ENCODE measurements around the gene RNU6-7. TPM values are rescaled to one million over a fixed set of nuclear protein-coding genes. Genes with fewer than 3 reads are reported as not detected.
A peak's percentile ranks its signal among the peaks of the same experiment; 100 is the strongest.

Gene RNU6-7
- total RNA-seq, 2 donors from 2014 or later = not detected

DNA sequence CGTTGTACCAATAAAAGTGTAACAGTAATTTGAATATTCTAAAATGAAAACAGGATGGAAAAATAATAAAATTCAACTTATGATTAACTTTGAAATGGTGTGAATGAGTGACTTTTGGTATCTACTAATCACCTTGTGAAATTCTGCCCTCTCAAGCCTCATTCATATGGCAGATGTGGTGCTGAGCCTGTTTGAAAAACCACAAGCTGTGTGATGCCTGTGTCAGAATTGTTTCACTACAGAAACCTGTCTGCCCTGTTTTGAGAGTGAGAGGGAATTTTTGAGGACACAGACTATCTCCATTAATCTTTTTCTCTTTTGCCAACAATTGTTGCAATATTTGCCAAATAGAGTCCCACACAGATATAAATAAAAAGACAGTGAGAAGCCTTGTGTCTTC, 3.9 kb upstream of the RNU6-7 start:
- H3K4me3 Mint-ChIP-seq = no peak overlapping the region
- ATAC-seq (no peak), DNase-seq (ENCODE audit: low spot score) (no peak)
- H3K27me3 Mint-ChIP-seq = peaks cover 14 to 16% of the 10 kb centered on the region in 2 donors
- no peak overlapping the region for H3K27ac Mint-ChIP-seq
- H3K36me3 Mint-ChIP-seq = no peaks in the 10 kb centered on the region
- peaks cover 17 to 18% of the 10 kb centered on the region in 2 donors for H3K4me1 Mint-ChIP-seq (ENCODE audit: low read depth in 2 of 2)
- H3K9me3 Mint-ChIP-seq = no peaks in the 10 kb centered on the region

DNA sequence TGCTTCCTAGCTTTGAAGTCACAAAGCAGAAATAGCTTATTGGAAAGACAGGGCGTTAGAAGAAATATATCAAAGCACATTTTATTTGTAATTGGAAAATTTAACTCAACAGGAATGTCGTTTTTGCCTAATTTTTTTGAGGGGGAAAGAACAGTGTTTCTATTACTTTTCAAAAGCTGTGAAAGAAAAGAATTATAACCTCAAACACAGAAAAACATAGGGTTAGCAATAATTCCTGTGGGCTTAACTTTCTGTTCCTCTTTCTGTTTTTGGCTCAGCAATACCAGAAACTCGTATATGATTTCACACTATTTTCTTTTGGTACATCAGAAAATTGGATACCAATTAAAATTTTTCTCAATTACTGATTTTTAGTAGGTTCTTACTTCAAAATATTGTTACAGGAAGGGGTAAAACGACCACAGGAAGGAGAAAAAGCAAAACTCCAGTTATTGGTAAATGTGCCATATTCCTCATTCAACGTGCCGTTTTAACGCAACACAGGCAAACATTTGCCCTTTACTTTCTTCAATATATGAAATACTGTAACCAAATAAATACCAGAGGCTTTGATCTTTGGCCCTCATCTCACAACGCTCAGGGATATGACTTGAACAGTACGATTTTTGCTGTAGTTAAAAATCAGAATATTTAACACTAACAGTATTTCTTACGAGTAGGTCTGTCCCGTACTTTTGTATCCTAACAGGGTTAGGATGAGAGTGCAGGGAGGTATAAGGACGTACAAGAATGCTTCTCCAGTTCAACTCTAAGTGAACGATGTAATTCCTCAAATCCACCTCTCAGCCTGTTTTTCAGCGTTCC, 1.3 kb upstream of the RNU6-7 start:
- Mint-ChIP-seq H3K4me1 (ENCODE audit: low read depth in 2 of 2) (peaks cover 30% of the 10 kb centered on the region in 2 donors), H3K27ac (no peak overlapping the region), H3K9me3 (no peaks in the 10 kb centered on the region), H3K36me3 (no peaks in the 10 kb centered on the region), H3K27me3 (peaks cover 13 to 15% of the 10 kb centered on the region in 2 donors), H3K4me3 (peak overlapping the region; percentile 91)
- DNase-seq (ENCODE audit: low spot score) = no peak
- ATAC-seq = no peak

DNA sequence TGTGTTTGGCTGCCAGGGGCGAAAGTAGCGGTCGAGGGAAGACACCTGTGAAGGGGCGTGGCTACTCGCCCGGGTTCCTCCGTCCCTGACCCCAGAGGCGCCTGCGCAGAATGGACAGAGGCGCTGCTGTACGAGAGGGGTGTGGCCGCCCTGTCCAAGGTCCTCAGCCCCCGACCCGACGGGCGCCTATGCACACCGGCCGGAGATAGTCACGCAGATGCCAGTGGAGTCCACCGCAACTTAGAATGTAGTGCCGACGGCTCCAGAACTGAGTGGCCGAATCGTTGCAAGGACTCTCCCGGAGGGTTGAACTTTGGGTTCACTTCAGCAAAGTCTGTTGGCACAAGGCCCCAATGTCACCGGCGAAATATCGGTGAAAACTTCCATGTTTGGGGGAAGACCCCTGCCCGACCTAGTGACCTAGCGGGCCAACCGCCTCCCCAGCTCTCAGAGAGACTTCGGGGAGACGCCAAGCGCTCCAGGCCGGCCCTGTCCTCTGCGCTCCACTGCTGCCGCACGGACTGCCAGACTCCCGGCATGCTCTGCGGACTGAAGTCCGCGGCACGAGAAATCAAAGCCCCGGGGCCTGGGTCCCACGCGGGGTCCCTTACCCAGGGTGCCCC, 541 bp upstream of the RNU6-7 start:
- H3K9me3 Mint-ChIP-seq = no peaks in the 10 kb centered on the region
- peak overlapping the region; percentile 91 for H3K4me3 Mint-ChIP-seq
- DNase-seq (ENCODE audit: low spot score) (peak; percentile 78), ATAC-seq (peak; percentile 58 to 76)
- no peaks in the 10 kb centered on the region for H3K36me3 Mint-ChIP-seq
- peaks cover 30% of the 10 kb centered on the region in 2 donors for H3K4me1 Mint-ChIP-seq (ENCODE audit: low read depth in 2 of 2)
- H3K27me3 Mint-ChIP-seq = peaks cover 13 to 15% of the 10 kb centered on the region in 2 donors
- no peak overlapping the region for H3K27ac Mint-ChIP-seq

- Mint-ChIP-seq H3K4me1 (ENCODE audit: low read depth in 2 of 2) (peaks cover 30% of the 10 kb centered on the region in 2 donors), H3K36me3 (no peaks in the 10 kb centered on the region), H3K4me3 (peak overlapping the region; percentile 91), H3K9me3 (no peaks in the 10 kb centered on the region), H3K27ac (peak overlapping the region; percentile 93), H3K27me3 (peaks cover 17% of the 10 kb centered on the region in 2 donors)
- DNase-seq (ENCODE audit: low spot score) = no peak
- ATAC-seq = no peak
These were observed 699 bp downstream of the RNU6-7 start for GRCh38 chr14:32202491-32202997.

DNA sequence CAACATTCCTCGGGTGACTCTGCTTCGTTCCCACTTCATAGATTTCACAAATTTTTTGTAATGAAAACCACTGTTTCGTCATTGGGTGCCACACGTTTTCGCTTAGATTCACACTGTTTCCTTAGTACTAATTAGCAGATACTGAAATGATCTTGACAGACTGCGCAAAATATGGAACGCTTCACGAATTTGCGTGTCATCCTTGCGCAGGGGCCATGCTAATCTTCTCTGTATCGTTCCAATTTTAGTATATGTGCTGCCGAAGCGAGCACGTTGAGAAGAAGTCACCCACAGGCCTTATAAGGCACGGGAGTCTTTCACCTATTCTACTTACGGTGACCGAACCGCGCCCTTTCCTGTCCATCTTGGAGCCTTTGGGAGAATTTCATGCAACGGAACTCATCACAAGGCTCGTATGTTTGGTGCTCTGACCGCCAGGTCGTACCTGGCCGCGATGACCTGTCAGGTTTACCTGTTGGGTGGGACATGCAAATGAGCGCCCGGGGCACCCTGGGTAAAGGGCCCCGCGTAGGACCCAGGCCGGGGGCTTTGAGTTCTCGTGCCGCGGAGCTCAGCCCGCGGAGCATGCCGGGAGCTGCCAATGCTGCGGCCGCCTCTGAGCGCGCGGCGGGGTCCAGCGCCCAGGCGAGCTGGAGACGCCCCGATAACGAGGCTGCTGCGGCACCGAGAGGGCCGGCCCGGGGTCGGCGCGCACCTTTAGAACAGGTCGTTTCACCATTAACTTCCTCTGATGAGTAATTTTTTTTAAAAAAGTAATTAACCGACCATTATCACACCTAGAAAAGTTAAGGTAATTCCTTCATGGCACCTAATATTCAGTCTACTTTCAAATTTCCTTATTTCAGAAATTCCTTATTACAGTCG, 1.4 kb downstream of the RNU6-7 start, which contains the start of gene RNU6-8:
Gene RNU6-8 (minus strand): TSS at position 272 of the 885 bp plus-strand sequence.
- Mint-ChIP-seq H3K4me1 (ENCODE audit: low read depth in 2 of 2) (peaks cover 30% of the 10 kb centered on the region in 2 donors), H3K4me3 (peak within 1 kb of the TSS; percentile 91), H3K27me3 (peaks cover 13 to 21% of the 10 kb centered on the region in 2 donors), H3K36me3 (no peaks in the 10 kb centered on the region), H3K9me3 (no peaks in the 10 kb centered on the region), H3K27ac (peak within 1 kb of the TSS; percentile 93)
- ATAC-seq (peak; percentile 93 to 94), DNase-seq (ENCODE audit: low spot score) (peak; percentile 83)

GRCh38 chr14:32203928-32204357, 2.1 kb downstream of the RNU6-7 start:
- H3K27me3 Mint-ChIP-seq = peaks cover 17 to 23% of the 10 kb centered on the region in 2 donors
- DNase-seq (ENCODE audit: low spot score) = no peak
- H3K9me3 Mint-ChIP-seq = no peaks in the 10 kb centered on the region
- peak overlapping the region; percentile 59 to 93 for H3K27ac Mint-ChIP-seq
- no peak for ATAC-seq
- H3K36me3 Mint-ChIP-seq = no peaks in the 10 kb centered on the region
- peak overlapping the region; percentile 91 for H3K4me3 Mint-ChIP-seq
- H3K4me1 Mint-ChIP-seq (ENCODE audit: low read depth in 2 of 2) = peaks cover 30% of the 10 kb centered on the region in 2 donors

DNA sequence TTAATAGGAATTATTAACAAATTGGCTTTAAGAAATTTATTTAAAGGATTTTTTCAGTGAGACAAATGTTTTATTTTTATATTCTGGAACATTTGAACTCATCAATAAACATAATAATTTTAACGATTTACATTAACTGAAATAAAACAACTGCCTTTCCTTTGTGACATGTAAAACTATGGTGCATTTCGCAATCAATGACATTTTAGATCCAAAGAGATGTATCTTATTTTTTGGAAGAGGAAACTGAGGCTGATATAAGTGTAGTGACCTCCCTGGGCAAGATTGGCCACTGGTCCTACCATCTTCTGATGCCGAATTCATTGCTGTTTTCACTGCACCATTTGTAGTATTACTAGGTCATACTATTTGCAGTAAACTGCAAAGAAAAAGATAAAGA, 3.7 kb downstream of the RNU6-7 start:
- no peak for ATAC-seq
- H3K4me1 Mint-ChIP-seq (ENCODE audit: low read depth in 2 of 2) = peaks cover 30% of the 10 kb centered on the region in 2 donors
- H3K27me3 Mint-ChIP-seq = peaks cover 27 to 33% of the 10 kb centered on the region in 2 donors
- no peak overlapping the region for H3K4me3 Mint-ChIP-seq
- H3K36me3 Mint-ChIP-seq = no peaks in the 10 kb centered on the region
- DNase-seq (ENCODE audit: low spot score) = no peak
- no peaks in the 10 kb centered on the region for H3K9me3 Mint-ChIP-seq
- H3K27ac Mint-ChIP-seq = no peak overlapping the region

- H3K27me3 Mint-ChIP-seq = peaks cover 25 to 34% of the 10 kb centered on the region in 2 donors
- no peak for DNase-seq (ENCODE audit: low spot score)
- ATAC-seq = no peak
- H3K4me3 Mint-ChIP-seq = no peak overlapping the region
- peaks cover 27 to 28% of the 10 kb centered on the region in 2 donors for H3K4me1 Mint-ChIP-seq (ENCODE audit: low read depth in 2 of 2)
- H3K36me3 Mint-ChIP-seq = no peaks in the 10 kb centered on the region
- H3K27ac Mint-ChIP-seq = no peak overlapping the region
- H3K9me3 Mint-ChIP-seq = no peaks in the 10 kb centered on the region
These were observed 4.1 kb downstream of the RNU6-7 start for GRCh38 chr14:32205984-32206383.

- Mint-ChIP-seq H3K27ac (no peak overlapping the region), H3K4me1 (ENCODE audit: low read depth in 2 of 2) (peaks cover 26% of the 10 kb centered on the region in 2 donors), H3K9me3 (no peaks in the 10 kb centered on the region), H3K4me3 (no peak overlapping the region), H3K27me3 (peaks cover 25 to 34% of the 10 kb centered on the region in 2 donors), H3K36me3 (no peaks in the 10 kb centered on the region)
- ATAC-seq (no peak), DNase-seq (ENCODE audit: low spot score) (no peak)
These were observed 4.7 kb downstream of the RNU6-7 start for GRCh38 chr14:32206552-32206951.

GRCh38 chr14:32208490-32208889, 6.6 kb downstream of the RNU6-7 start:
- peaks cover 28 to 40% of the 10 kb centered on the region in 2 donors for H3K27me3 Mint-ChIP-seq
- H3K9me3 Mint-ChIP-seq = no peaks in the 10 kb centered on the region
- H3K4me1 Mint-ChIP-seq (ENCODE audit: low read depth in 2 of 2) = peaks cover 8 to 9% of the 10 kb centered on the region in 2 donors
- no peak overlapping the region for H3K4me3 Mint-ChIP-seq
- DNase-seq (ENCODE audit: low spot score) = no peak
- H3K27ac Mint-ChIP-seq = no peak overlapping the region
- no peak for ATAC-seq
- no peaks in the 10 kb centered on the region for H3K36me3 Mint-ChIP-seq

GRCh38 chr14:32209471-32209870, 7.6 kb downstream of the RNU6-7 start:
- Mint-ChIP-seq H3K9me3 (no peaks in the 10 kb centered on the region), H3K4me3 (no peak overlapping the region), H3K36me3 (no peaks in the 10 kb centered on the region), H3K27me3 (peaks cover 20 to 40% of the 10 kb centered on the region in 2 donors), H3K27ac (no peak overlapping the region), H3K4me1 (ENCODE audit: low read depth in 2 of 2) (peaks cover 0 to 1% of the 10 kb centered on the region in 2 donors)
- ATAC-seq (no peak), DNase-seq (ENCODE audit: low spot score) (no peak)

DNA sequence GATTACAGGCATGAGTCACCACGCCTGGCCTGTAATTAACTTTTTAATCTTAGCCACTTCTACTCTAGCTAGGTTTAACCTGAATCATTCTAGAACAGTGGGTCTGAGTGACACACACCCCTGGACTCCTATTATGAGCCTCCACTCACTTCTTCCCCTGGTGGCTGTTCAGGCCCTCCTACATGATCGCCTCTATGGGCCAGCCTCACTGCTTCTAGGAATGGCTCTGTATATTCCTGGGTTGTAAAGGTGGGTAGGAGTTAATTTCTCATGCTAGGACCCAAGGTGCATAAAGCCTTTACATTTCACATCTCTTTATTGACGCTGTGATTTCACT, 9.2 kb downstream of the RNU6-7 start:
- no peak for ATAC-seq
- Mint-ChIP-seq H3K36me3 (no peaks in the 10 kb centered on the region), H3K27me3 (peaks cover 19 to 40% of the 10 kb centered on the region in 2 donors), H3K4me3 (no peak overlapping the region), H3K4me1 (ENCODE audit: low read depth in 2 of 2) (no peaks in the 10 kb centered on the region), H3K27ac (no peak overlapping the region), H3K9me3 (no peaks in the 10 kb centered on the region)
- no peak for DNase-seq (ENCODE audit: low spot score)

GRCh38 chr14:32212833-32213232, 11.0 kb downstream of the RNU6-7 start:
- Mint-ChIP-seq H3K9me3 (no peaks in the 10 kb centered on the region), H3K4me3 (no peak overlapping the region), H3K36me3 (no peaks in the 10 kb centered on the region), H3K4me1 (ENCODE audit: low read depth in 2 of 2) (no peaks in the 10 kb centered on the region), H3K27ac (no peak overlapping the region), H3K27me3 (peaks cover 18 to 36% of the 10 kb centered on the region in 2 donors)
- no peak for ATAC-seq
- no peak for DNase-seq (ENCODE audit: low spot score)
